ENCODE data around the gene BBS10.
"Not testable (repeated sequence)": the region's sequence is repeated elsewhere in the genome, so short reads cannot be mapped to it uniquely, and the experiment has no call there.

BBS10 gene

GRCh38 chr12:76329606-76330005 is 18.6 kb downstream of the BBS10 start:
- no peak for DNase-seq
- no peak overlapping the region for H3K4me3 ChIP-seq (ENCODE audit: low read length)
- no peaks in the 10 kb centered on the region for H3K4me1 ChIP-seq (ENCODE audit: control insufficient read depth, low read depth, low read length)
- H2BK5ac ChIP-seq (ENCODE audit: low read length): no peak overlapping the region
- no peak overlapping the region for H3K9ac ChIP-seq (ENCODE audit: low read length)
- no peak overlapping the region for H3K4me2 ChIP-seq (ENCODE audit: low read length)
- no peaks in the 10 kb centered on the region for H3K79me1 ChIP-seq (ENCODE audit: low read length)
- no peaks in the 10 kb centered on the region for H3K27me3 ChIP-seq (ENCODE audit: insufficient read depth, low read length, poor library complexity)
- no peak overlapping the region for H2BK120ac ChIP-seq (ENCODE audit: low read depth, low read length)
- H3K27ac ChIP-seq (ENCODE audit: low read depth, low read length): no peak overlapping the region
- no peak overlapping the region for H2BK15ac ChIP-seq (replicated peaks; ENCODE audit: low read depth)
- H3K56ac ChIP-seq (ENCODE audit: low read length): no peak overlapping the region
- no peak overlapping the region for H2AK5ac ChIP-seq (ENCODE audit: low read length)
- H3K18ac ChIP-seq (ENCODE audit: low read length): no peak overlapping the region
- no peaks in the 10 kb centered on the region for H3K79me2 ChIP-seq (ENCODE audit: control insufficient read depth, insufficient read depth, low read length)
- WGBS (ENCODE audit: extremely low coverage, insufficient coverage, low lambda C conversion rate): no CpG with 5 or more reads among the region's 5 CpGs
- no peaks in the 10 kb centered on the region for H3K36me3 ChIP-seq (ENCODE audit: control insufficient read depth, insufficient read depth, low read length)
- no peak overlapping the region for H3K23ac ChIP-seq (ENCODE audit: low read length)
- no peak overlapping the region for H4K5ac ChIP-seq (ENCODE audit: low read length)
- no peak overlapping the region for H3K4ac ChIP-seq (ENCODE audit: low read depth, low read length)
- no peak overlapping the region for H4K8ac ChIP-seq (ENCODE audit: low read depth, low read length)

DNA sequence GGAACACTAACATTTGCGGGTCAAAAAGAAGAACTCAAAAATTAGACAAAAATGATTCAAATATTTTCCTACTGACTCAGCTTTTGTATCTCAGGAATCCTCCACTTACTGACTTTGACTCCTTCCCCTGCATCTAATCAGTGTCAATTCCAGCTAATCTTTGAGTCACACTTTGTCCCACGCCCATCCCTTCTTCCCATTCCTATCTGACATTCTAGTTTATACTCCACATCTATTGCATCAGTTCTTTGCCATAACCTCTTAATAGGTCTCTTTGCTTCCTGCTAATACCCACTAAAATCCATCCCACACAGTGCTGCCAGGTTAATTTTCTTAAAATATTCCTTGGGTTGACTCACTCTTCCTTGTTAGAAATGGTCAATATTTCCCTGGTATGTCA is 19.1 kb downstream of the BBS10 start:
- no peak overlapping the region for H4K5ac ChIP-seq (ENCODE audit: low read length)
- no peaks in the 10 kb centered on the region for H3K4me1 ChIP-seq (ENCODE audit: control insufficient read depth, low read depth, low read length)
- H3K27ac ChIP-seq (ENCODE audit: low read depth, low read length): no peak overlapping the region
- no peak overlapping the region for H3K18ac ChIP-seq (ENCODE audit: low read length)
- H2BK120ac ChIP-seq (ENCODE audit: low read depth, low read length): no peak overlapping the region
- H3K4me2 ChIP-seq (ENCODE audit: low read length): no peak overlapping the region
- DNase-seq: peak; percentile 81
- H3K36me3 ChIP-seq (ENCODE audit: control insufficient read depth, insufficient read depth, low read length): no peaks in the 10 kb centered on the region
- H3K4ac ChIP-seq (ENCODE audit: low read depth, low read length): no peak overlapping the region
- no peaks in the 10 kb centered on the region for H3K79me2 ChIP-seq (ENCODE audit: control insufficient read depth, insufficient read depth, low read length)
- H3K56ac ChIP-seq (ENCODE audit: low read length): no peak overlapping the region
- no peak overlapping the region for H3K4me3 ChIP-seq (ENCODE audit: low read length)
- H3K79me1 ChIP-seq (ENCODE audit: low read length): no peaks in the 10 kb centered on the region
- H3K27me3 ChIP-seq (ENCODE audit: insufficient read depth, low read length, poor library complexity): no peaks in the 10 kb centered on the region
- no peak overlapping the region for H4K8ac ChIP-seq (ENCODE audit: low read depth, low read length)
- H2AK5ac ChIP-seq (ENCODE audit: low read length): no peak overlapping the region
- WGBS (ENCODE audit: extremely low coverage, insufficient coverage, low lambda C conversion rate): no CpG with 5 or more reads among the region's 2 CpGs
- no peak overlapping the region for H3K9ac ChIP-seq (ENCODE audit: low read length)
- no peak overlapping the region for H2BK5ac ChIP-seq (ENCODE audit: low read length)
- no peak overlapping the region for H2BK15ac ChIP-seq (replicated peaks; ENCODE audit: low read depth)
- H3K23ac ChIP-seq (ENCODE audit: low read length): no peak overlapping the region

DNA sequence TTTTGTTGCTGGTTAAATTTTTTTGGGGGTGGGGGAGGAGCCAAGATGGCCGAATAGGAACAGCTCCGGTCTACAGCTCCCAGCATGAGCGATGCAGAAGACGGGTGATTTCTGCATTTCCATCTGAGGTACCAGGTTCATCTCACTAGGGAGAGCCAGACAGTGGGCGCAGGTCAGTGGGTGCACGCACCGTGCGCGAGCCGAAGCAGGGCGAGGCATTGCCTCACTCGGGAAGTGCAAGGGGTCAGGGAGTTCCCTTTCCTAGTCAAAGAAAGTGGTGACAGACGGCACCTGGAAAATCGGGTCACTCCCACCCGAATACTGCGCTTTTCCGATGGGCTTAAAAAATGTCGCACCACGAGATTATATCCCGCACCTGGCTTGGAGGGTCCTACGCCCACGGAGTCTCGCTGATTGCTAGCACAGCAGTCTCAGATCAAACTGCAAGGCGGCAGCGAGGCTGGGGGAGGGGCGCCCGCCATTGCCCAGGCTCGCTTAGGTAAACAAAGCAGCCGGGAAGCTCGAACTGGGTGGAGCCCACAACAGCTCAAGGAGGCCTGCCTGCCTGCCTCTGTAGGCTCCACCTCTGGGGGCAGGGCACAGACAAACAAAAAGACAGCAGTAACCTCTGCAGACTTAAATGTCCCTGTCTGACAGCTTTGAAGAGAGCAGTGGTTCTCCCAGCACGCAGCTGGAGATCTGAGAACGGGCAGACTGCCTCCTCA is 28.5 kb downstream of the BBS10 start:
- not testable (repeated sequence) for H2BK5ac ChIP-seq (ENCODE audit: low read length); H4K5ac ChIP-seq (ENCODE audit: low read length); H3K79me1 ChIP-seq (ENCODE audit: low read length); H4K8ac ChIP-seq (ENCODE audit: low read depth, low read length); H3K27me3 ChIP-seq (ENCODE audit: insufficient read depth, low read length, poor library complexity); H2BK15ac ChIP-seq (replicated peaks; ENCODE audit: low read depth); H3K4ac ChIP-seq (ENCODE audit: low read depth, low read length); H3K4me2 ChIP-seq (ENCODE audit: low read length); H3K4me3 ChIP-seq (ENCODE audit: low read length); H3K23ac ChIP-seq (ENCODE audit: low read length); DNase-seq; H2AK5ac ChIP-seq (ENCODE audit: low read length); H3K18ac ChIP-seq (ENCODE audit: low read length); H3K27ac ChIP-seq (ENCODE audit: low read depth, low read length); H3K79me2 ChIP-seq (ENCODE audit: control insufficient read depth, insufficient read depth, low read length); H3K36me3 ChIP-seq (ENCODE audit: control insufficient read depth, insufficient read depth, low read length); H3K4me1 ChIP-seq (ENCODE audit: control insufficient read depth, low read depth, low read length); H3K9ac ChIP-seq (ENCODE audit: low read length); H2BK120ac ChIP-seq (ENCODE audit: low read depth, low read length)
- no CpG with 5 or more reads among the region's 32 CpGs for whole genome bisulfite sequencing (ENCODE audit: extremely low coverage, insufficient coverage, low lambda C conversion rate)
- peak overlapping the region; percentile 49 for H3K56ac ChIP-seq (ENCODE audit: low read length)

DNA sequence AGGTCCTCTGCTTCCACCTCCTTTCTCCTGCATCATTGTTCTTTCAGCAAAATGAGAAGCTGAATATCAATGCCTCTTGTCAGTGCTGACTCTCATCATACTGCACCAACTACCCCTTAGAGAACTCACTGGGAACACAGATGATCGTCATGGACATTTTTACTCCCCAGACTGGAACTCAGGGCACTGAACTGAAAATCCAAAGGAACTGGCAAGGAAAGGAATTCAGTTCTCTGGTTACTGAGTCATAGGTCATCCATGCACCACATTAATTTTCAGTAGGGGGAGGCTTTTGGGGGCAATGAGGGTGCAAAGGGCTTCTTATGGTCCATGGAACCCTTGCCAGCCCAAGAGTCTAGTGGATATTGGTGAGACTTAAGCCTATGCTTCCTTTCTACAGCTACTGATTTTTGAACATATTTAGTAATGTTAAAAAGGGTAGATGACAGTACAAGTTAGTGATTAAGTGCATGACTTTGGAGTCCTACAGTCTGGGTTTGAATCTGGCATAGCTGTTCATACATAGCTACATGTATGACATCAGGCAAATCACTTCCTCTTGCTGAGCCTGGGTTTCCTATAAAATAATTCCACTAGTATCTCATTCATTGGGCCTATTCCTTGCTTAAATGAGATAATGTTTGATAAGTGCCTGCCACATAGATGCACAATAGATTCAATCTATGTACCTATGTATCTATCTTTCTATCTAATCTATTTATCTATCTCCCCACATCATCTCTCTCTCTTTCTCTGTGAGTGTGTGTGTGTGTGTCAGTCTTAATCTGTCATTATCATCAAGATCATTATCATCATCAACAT is 29.2 kb downstream of the BBS10 start:
- H3K18ac ChIP-seq (ENCODE audit: low read length): no peak overlapping the region
- H3K4me1 ChIP-seq (ENCODE audit: control insufficient read depth, low read depth, low read length): no peaks in the 10 kb centered on the region
- H3K4ac ChIP-seq (ENCODE audit: low read depth, low read length): no peak overlapping the region
- no peak overlapping the region for H2BK120ac ChIP-seq (ENCODE audit: low read depth, low read length)
- no peak overlapping the region for H4K5ac ChIP-seq (ENCODE audit: low read length)
- no peak overlapping the region for H2AK5ac ChIP-seq (ENCODE audit: low read length)
- no peak overlapping the region for H2BK5ac ChIP-seq (ENCODE audit: low read length)
- no peaks in the 10 kb centered on the region for H3K36me3 ChIP-seq (ENCODE audit: control insufficient read depth, insufficient read depth, low read length)
- H3K27me3 ChIP-seq (ENCODE audit: insufficient read depth, low read length, poor library complexity): no peaks in the 10 kb centered on the region
- WGBS (ENCODE audit: extremely low coverage, insufficient coverage, low lambda C conversion rate): no CpG with 5 or more reads among the region's 1 CpG
- H3K9ac ChIP-seq (ENCODE audit: low read length): no peak overlapping the region
- no peak overlapping the region for H2BK15ac ChIP-seq (replicated peaks; ENCODE audit: low read depth)
- H3K56ac ChIP-seq (ENCODE audit: low read length): no peak overlapping the region
- no peaks in the 10 kb centered on the region for H3K79me2 ChIP-seq (ENCODE audit: control insufficient read depth, insufficient read depth, low read length)
- no peak overlapping the region for H3K4me2 ChIP-seq (ENCODE audit: low read length)
- H3K4me3 ChIP-seq (ENCODE audit: low read length): no peak overlapping the region
- DNase-seq: no peak
- H3K23ac ChIP-seq (ENCODE audit: low read length): no peak overlapping the region
- no peaks in the 10 kb centered on the region for H3K79me1 ChIP-seq (ENCODE audit: low read length)
- no peak overlapping the region for H4K8ac ChIP-seq (ENCODE audit: low read depth, low read length)
- no peak overlapping the region for H3K27ac ChIP-seq (ENCODE audit: low read depth, low read length)

DNA sequence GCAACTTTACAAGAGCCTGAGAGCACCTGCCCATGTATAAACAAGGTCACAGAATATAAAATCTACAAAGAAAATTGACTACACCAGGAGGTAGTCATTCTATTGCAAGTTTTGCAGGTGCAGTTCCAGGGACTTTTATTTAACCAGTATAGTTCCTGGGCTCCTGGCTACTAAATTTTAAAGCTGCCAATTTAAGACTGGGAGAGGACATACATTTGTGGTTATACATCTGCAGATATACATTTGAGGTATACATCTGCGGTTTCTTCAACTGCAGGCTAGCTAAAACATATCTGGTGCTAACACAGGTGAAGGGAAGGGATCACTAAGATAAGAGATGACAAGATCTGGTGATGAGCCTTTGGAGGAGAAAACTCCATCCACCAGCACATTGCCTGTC is 30.2 kb downstream of the BBS10 start:
- no peak overlapping the region for H3K4ac ChIP-seq (ENCODE audit: low read depth, low read length)
- no CpG with 5 or more reads among the region's 1 CpG for WGBS (ENCODE audit: extremely low coverage, insufficient coverage, low lambda C conversion rate)
- no peak overlapping the region for H3K23ac ChIP-seq (ENCODE audit: low read length)
- H2BK5ac ChIP-seq (ENCODE audit: low read length): no peak overlapping the region
- H3K56ac ChIP-seq (ENCODE audit: low read length): no peak overlapping the region
- no peaks in the 10 kb centered on the region for H3K79me1 ChIP-seq (ENCODE audit: low read length)
- no peak overlapping the region for H2BK15ac ChIP-seq (replicated peaks; ENCODE audit: low read depth)
- H4K5ac ChIP-seq (ENCODE audit: low read length): no peak overlapping the region
- H3K9ac ChIP-seq (ENCODE audit: low read length): no peak overlapping the region
- no peak overlapping the region for H3K4me3 ChIP-seq (ENCODE audit: low read length)
- H2AK5ac ChIP-seq (ENCODE audit: low read length): no peak overlapping the region
- no peaks in the 10 kb centered on the region for H3K36me3 ChIP-seq (ENCODE audit: control insufficient read depth, insufficient read depth, low read length)
- H3K27me3 ChIP-seq (ENCODE audit: insufficient read depth, low read length, poor library complexity): no peaks in the 10 kb centered on the region
- no peak overlapping the region for H2BK120ac ChIP-seq (ENCODE audit: low read depth, low read length)
- H4K8ac ChIP-seq (ENCODE audit: low read depth, low read length): no peak overlapping the region
- no peaks in the 10 kb centered on the region for H3K4me1 ChIP-seq (ENCODE audit: control insufficient read depth, low read depth, low read length)
- H3K4me2 ChIP-seq (ENCODE audit: low read length): no peak overlapping the region
- DNase-seq: no peak
- no peaks in the 10 kb centered on the region for H3K79me2 ChIP-seq (ENCODE audit: control insufficient read depth, insufficient read depth, low read length)
- no peak overlapping the region for H3K18ac ChIP-seq (ENCODE audit: low read length)
- no peak overlapping the region for H3K27ac ChIP-seq (ENCODE audit: low read depth, low read length)

All from mesendoderm (in vitro differentiated cells).